Bronchial epithelial cell (primary cell): ENCODE data around the gene SMTN. TPM values are rescaled to one million over a fixed set of nuclear protein-coding genes. Genes with fewer than 3 reads are reported as not detected.
A peak's percentile ranks its signal among the peaks of the same experiment; 100 is the strongest.

Experiments used
- DNase-seq: peaks from one replicate; pipeline ENCODE4 v3.0.0-alpha.2; 2010; ENCODE audit warnings: low read depth
- FAIRE-seq: peaks from 2 replicates; lab custom pipeline; 2011; peaks lifted over from hg19 to GRCh38; lab: Jason Lieb, UNC
- H3K27me3 ChIP-seq: 2 replicates; pipeline ENCODE4 v1.5.1; 2011; ENCODE audit warnings: low read length; ENCODE audit not compliant: control insufficient read depth, insufficient read depth
- H3K36me3 ChIP-seq: 2 replicates; pipeline ENCODE4 v1.5.1; 2011; ENCODE audit warnings: low read length; ENCODE audit not compliant: control insufficient read depth, insufficient read depth
- H3K4me3 ChIP-seq: 2 replicates; pipeline ENCODE4 v1.5.1; 2011; ENCODE audit warnings: mild to moderate bottlenecking, low read depth, low read length, control low read depth
- total RNA-seq: library from RNA; depleted of rRNA; stranded (reverse); fragments of >200 nt; gene quantifications from 2 replicates; pipeline ENCODE4 v1.2.1, GENCODE V29; 2014
- TF ChIP-seq, protein P1 (sequence below): IDR thresholded peaks from 2 replicates; pipeline ENCODE4 v1.5.1; 2011; ENCODE audit warnings: mild to moderate bottlenecking, moderate library complexity, low read length, control low read depth, inconsistent platforms; ENCODE audit not compliant: insufficient read depth, severe bottlenecking

Gene SMTN
- total RNA-seq, 1 donor from 2014 or later, result 38.7 TPM

GRCh38 chr22:31121403-31121802, 40.3 kb downstream of the SMTN start:
- DNase-seq (no peak), FAIRE-seq (no peak)
- no peaks in the 10 kb centered on the region for H3K36me3 ChIP-seq
- TF ChIP-seq, protein P1, sequence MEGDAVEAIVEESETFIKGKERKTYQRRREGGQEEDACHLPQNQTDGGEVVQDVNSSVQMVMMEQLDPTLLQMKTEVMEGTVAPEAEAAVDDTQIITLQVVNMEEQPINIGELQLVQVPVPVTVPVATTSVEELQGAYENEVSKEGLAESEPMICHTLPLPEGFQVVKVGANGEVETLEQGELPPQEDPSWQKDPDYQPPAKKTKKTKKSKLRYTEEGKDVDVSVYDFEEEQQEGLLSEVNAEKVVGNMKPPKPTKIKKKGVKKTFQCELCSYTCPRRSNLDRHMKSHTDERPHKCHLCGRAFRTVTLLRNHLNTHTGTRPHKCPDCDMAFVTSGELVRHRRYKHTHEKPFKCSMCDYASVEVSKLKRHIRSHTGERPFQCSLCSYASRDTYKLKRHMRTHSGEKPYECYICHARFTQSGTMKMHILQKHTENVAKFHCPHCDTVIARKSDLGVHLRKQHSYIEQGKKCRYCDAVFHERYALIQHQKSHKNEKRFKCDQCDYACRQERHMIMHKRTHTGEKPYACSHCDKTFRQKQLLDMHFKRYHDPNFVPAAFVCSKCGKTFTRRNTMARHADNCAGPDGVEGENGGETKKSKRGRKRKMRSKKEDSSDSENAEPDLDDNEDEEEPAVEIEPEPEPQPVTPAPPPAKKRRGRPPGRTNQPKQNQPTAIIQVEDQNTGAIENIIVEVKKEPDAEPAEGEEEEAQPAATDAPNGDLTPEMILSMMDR, result no peak
- H3K4me3 ChIP-seq, result no peak overlapping the region
- H3K27me3 ChIP-seq, result peaks cover 13% of the 10 kb centered on the region

GRCh38 chr22:31122196-31122531, 41.0 kb downstream of the SMTN start:
- no peak for FAIRE-seq
- no peak overlapping the region for H3K4me3 ChIP-seq
- TF ChIP-seq, protein P1, result no peak
- no peaks in the 10 kb centered on the region for H3K36me3 ChIP-seq
- H3K27me3 ChIP-seq, result peaks cover 13% of the 10 kb centered on the region
- DNase-seq, result no peak

- H3K27me3 ChIP-seq, result peaks cover 13% of the 10 kb centered on the region
- peak; percentile 37 for DNase-seq
- FAIRE-seq, result peak; percentile 58
- TF ChIP-seq, protein P1, result no peak
- peak within 1 kb of the TSS; percentile 33 for H3K4me3 ChIP-seq
- no peaks in the 10 kb centered on the region for H3K36me3 ChIP-seq
Observed at GRCh38 chr22:31122532-31123291, 41.6 kb downstream of the SMTN start, which contains the start of gene INPP5J. Gene INPP5J, plus strand, starts transcription at chr22:31122966. Its CDS starts 49 bp downstream, at chr22:31123015.

GRCh38 chr22:31123292-31123602, 42.1 kb downstream of the SMTN start:
- H3K36me3 ChIP-seq, result no peaks in the 10 kb centered on the region
- DNase-seq (no peak), FAIRE-seq (peak; percentile 81)
- H3K27me3 ChIP-seq, result peaks cover 13% of the 10 kb centered on the region
- TF ChIP-seq, protein P1, result no peak
- peak overlapping the region; percentile 33 for H3K4me3 ChIP-seq

GRCh38 chr22:31124290-31124689, 43.2 kb downstream of the SMTN start:
- Histone ChIP-seq H3K4me3 (no peak overlapping the region), H3K27me3 (peaks cover 13% of the 10 kb centered on the region), H3K36me3 (no peaks in the 10 kb centered on the region)
- DNase-seq (no peak), FAIRE-seq (no peak)
- TF ChIP-seq, protein P1, result no peak
